ENCODE measurements around the gene LCP1.

GRCh38 chr13:46088821-46089562, 93.0 kb downstream of the LCP1 start:
- TF ChIP-seq EZH2 (IDR thresholded peaks at IDR 0.05) (no peak), POLR2AphosphoS5 (IDR thresholded peaks at IDR 0.05; ENCODE audit: borderline replicate concordance, low read depth, low read length) (no peak), FOXP2 (optimal IDR thresholded peaks at IDR 0.05; ENCODE audit: control extremely low read depth, extremely low read length, insufficient read depth) (no peak)
